AG10803 (cell line): ENCODE results near the gene NFATC2.

Experiments
- DNase-seq: peaks from one replicate; pipeline ENCODE4 v3.0.0; 2010; ENCODE audit warnings: low read depth
- H3K4me3 ChIP-seq: 2 replicates; pipeline ENCODE4 v1.5.1; 2011; ENCODE audit warnings: mild to moderate bottlenecking, low read length, control low read depth
- CTCF ChIP-seq: conservative IDR thresholded peaks from 2 replicates; pipeline ENCODE4 v1.5.1; 2011; ENCODE audit warnings: mild to moderate bottlenecking, low read length, control low read depth, inconsistent platforms

Gene NFATC2

DNA sequence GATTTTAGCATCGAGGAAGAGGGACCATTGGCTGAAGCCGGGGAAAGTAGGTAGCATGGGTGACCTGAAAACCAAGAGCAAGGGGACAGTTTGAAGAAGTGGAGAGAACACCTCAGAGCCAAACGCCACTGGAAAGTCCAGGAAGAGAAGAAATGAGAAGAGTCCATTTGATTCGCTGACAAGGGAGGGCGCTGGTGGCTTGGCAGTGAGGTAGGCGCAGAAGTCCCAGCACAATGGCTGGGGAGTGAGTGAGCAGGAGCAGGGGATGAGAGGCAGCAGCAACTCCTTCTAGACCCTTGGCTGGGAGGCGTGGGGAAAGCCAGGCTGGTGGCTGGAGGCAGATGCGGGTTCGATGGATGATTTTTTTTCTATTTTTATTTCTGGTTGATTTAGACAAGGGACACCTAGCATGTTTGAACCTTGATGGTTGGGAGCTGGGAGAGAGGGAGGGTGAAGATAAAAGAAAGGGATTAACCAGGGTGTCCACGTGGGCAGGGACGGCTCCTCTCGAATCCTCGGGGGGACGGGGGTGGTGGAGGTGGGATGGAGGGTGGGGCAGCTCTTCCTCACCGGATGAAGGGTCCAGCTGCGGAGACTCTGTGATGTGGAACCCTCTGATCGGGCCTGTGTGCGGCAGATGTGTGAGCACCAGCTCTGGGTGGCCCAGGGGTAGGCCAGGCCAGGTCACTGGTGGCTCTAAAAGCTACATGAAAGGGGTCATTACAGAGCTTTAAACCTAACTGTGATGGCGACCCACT is 164.2 kb downstream of the NFATC2 start:
- peak; percentile 23 for TF ChIP-seq CTCF

DNA sequence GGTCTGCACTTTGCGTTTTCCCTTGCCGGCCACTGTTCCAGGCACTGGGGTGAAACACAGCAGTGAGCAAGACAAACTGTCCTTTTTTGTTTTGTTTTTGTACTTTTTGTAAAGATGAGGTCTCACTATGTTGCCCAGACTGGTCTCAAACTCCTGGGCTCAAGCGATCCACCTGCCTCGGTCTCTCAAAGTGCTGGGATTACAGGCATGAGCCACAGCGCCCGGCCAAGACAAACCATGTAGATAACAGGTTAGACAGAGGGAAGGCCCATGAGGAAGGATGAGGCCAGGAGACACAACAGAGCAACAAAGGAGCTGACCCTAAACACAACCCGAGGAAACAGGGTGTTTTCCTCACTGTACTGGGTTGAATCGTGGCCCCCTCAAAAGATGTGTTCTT is 165.4 kb downstream of the NFATC2 start:
- TF ChIP-seq CTCF: no peak
- H3K4me3 ChIP-seq: no peak overlapping the region
- no peak for DNase-seq

More for the DNA sequence above, 164.2 kb downstream of the NFATC2 start:
- no peak for DNase-seq
- no peak overlapping the region for H3K4me3 ChIP-seq

DNA sequence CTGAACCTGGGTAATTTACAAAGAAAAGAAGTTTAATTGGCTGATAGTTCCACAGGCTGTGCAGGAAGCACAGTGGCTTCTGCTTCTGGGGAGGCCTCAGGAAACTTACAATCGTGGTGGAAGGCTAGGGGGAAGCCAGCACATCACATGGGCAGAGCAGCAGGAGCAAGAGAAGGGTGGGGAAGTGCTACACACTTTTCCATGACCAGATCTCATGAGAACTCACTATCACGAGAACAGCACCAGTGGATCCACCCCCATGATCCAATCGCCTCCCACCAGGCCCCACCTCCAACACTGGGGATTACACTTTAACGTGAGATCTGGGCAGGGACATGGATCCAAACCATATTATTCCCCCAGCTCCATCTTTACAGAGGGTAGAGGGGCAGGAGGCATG is 166.4 kb downstream of the NFATC2 start:
- no peak for DNase-seq
- no peak overlapping the region for H3K4me3 ChIP-seq
- no peak for TF ChIP-seq CTCF

DNA sequence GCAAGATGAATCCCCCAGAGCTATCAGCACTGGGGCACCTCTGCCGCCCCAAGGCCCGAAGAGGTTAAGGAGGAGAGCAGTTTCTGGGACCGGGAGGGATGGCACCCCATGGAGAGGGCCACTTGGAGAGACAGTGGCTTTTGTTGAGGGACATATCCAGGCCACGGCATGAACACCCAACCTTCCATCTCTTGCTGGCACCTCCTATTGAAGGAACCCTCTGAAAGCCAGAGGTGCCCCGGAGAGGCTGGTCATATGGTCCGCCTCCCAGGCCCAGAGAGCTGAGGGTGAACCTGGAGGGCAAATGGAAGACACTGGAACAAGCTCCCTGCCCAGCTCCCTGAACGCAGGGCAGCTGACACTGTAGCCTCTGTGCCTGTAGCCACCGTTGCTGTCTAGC is 167.0 kb downstream of the NFATC2 start:
- TF ChIP-seq CTCF: no peak
- H3K4me3 ChIP-seq: no peak overlapping the region
- DNase-seq: no peak

DNA sequence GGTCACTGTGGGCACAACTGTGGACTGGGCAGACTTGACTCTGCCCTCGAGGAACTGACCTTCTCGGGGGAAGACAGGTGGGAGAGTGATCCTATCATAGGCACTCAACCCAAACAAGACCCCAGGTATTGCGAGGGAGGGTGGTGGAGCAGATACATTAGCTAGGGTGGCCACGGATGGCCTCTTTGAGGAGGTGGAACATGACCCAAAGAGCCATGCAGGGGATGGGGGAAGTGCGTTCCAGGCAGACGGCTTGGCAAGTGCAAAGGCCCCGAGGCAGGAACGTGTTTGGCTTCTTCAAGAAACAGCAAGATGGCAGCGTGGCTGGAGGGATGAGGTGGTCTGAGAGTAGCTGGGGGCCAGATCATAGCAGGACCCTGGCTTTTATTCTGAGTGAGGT is 167.6 kb downstream of the NFATC2 start:
- no peak for TF ChIP-seq CTCF
- H3K4me3 ChIP-seq: no peak overlapping the region
- DNase-seq: no peak

DNA sequence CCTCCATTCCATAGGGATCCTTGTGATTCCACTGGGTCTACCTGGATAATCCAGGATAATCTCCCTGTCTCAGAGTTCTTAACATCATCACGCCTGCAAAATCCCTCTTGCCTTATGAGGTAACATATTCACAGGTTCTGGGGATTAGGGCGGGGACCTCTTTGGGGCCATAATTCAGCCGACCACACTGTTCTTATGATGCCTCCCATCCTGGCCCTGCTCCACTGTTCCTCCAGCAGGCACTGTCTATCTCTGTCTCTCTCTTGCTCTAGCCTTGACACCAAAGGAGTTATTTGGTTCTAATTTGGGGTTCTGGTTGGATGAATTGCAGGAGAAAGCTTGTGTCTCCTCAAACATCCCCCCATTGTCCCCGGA is 168.1 kb downstream of the NFATC2 start:
- no peak overlapping the region for H3K4me3 ChIP-seq

More for the DNA sequence above, 168.1 kb downstream of the NFATC2 start:
- no peak for TF ChIP-seq CTCF
- DNase-seq: no peak
